ENCODE measurements around the gene RPLP1. TPM values are rescaled to one million over a fixed set of nuclear protein-coding genes. Genes with fewer than 3 reads are reported as not detected.

Gene RPLP1
- total RNA-seq, 1 experiment from 2014 or later = 1,535 TPM

- Mint-ChIP-seq H3K4me3 (ENCODE audit: low read depth, unreplicated experiment) (no peak overlapping the region), H3K27ac (ENCODE audit: unreplicated experiment) (no peak overlapping the region), H3K27me3 (ENCODE audit: unreplicated experiment) (peaks cover 19% of the 10 kb centered on the region), H3K36me3 (ENCODE audit: insufficient read depth, unreplicated experiment) (no peaks in the 10 kb centered on the region), H3K4me1 (ENCODE audit: low read depth, unreplicated experiment) (no peaks in the 10 kb centered on the region), H3K9me3 (ENCODE audit: low read depth, unreplicated experiment) (no peaks in the 10 kb centered on the region)
- no peak for TF ChIP-seq CTCF (IDR thresholded peaks at IDR 0.05; ENCODE audit: unreplicated experiment)
- intact Hi-C loops (cut with micrococcal nuclease; ENCODE audit: unreplicated experiment) = no loop called here
- CTCF ChIA-PET = interaction anchor here (0.5 to 0.8 kb wide), 2 partner anchors 10 to 66 kb away, joined by 4 to 6 read pairs; no protein-coding TSS in a partner anchor
- BruUV-seq (replicated peaks) = no TSS peak
- no peak for DNase-seq
Measured at GRCh38 chr15:69491038-69491505, 38.5 kb downstream of the RPLP1 start.

- no peak for TF ChIP-seq CTCF (IDR thresholded peaks at IDR 0.05; ENCODE audit: unreplicated experiment)
- CTCF ChIA-PET = interaction anchor here (1.6 kb wide), 1 partner anchor 15 kb away, joined by 7 read pairs; no protein-coding TSS in a partner anchor
- no TSS peak for BruUV-seq (replicated peaks)
- Mint-ChIP-seq H3K4me1 (ENCODE audit: low read depth, unreplicated experiment) (no peaks in the 10 kb centered on the region), H3K36me3 (ENCODE audit: insufficient read depth, unreplicated experiment) (no peaks in the 10 kb centered on the region), H3K9me3 (ENCODE audit: low read depth, unreplicated experiment) (no peaks in the 10 kb centered on the region), H3K27ac (ENCODE audit: unreplicated experiment) (no peak overlapping the region), H3K27me3 (ENCODE audit: unreplicated experiment) (peaks cover 19% of the 10 kb centered on the region), H3K4me3 (ENCODE audit: low read depth, unreplicated experiment) (no peak overlapping the region)
- no peak for DNase-seq
- intact Hi-C loops (cut with micrococcal nuclease; ENCODE audit: unreplicated experiment) = no loop called here
Measured at GRCh38 chr15:69493406-69493805, 40.8 kb downstream of the RPLP1 start.

DNA sequence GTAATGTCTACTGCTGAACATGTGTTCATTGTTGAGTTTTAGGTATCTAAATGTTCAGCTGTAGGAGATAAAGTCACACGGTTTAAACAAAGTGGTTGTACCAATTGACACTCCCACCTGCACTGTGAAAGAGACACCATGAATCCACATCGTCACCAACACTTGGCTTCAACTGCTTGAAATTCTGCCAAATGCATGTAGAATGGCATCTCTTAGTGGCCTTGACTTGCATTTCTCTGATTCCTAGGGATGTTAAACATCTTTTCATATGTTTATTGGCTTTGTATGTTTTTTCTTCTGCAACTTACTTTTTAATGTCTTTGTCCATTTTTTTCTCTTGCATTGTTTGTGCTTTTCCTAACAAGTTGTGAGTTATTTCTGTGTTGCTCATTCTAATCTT, 43.4 kb downstream of the RPLP1 start:
- Mint-ChIP-seq H3K4me3 (ENCODE audit: low read depth, unreplicated experiment) (no peak overlapping the region), H3K27me3 (ENCODE audit: unreplicated experiment) (peaks cover 2% of the 10 kb centered on the region), H3K36me3 (ENCODE audit: insufficient read depth, unreplicated experiment) (no peaks in the 10 kb centered on the region), H3K4me1 (ENCODE audit: low read depth, unreplicated experiment) (no peaks in the 10 kb centered on the region), H3K27ac (ENCODE audit: unreplicated experiment) (no peak overlapping the region), H3K9me3 (ENCODE audit: low read depth, unreplicated experiment) (no peaks in the 10 kb centered on the region)
- BruUV-seq (replicated peaks) = no TSS peak
- TF ChIP-seq CTCF (IDR thresholded peaks at IDR 0.05; ENCODE audit: unreplicated experiment) = no peak
- no peak for DNase-seq
- CTCF ChIA-PET = no interaction called here
- intact Hi-C loops (cut with micrococcal nuclease; ENCODE audit: unreplicated experiment) = no loop called here

- CTCF ChIA-PET = no interaction called here
- H3K27me3 Mint-ChIP-seq (ENCODE audit: unreplicated experiment) = no peaks in the 10 kb centered on the region
- no peaks in the 10 kb centered on the region for H3K36me3 Mint-ChIP-seq (ENCODE audit: insufficient read depth, unreplicated experiment)
- no peak overlapping the region for H3K27ac Mint-ChIP-seq (ENCODE audit: unreplicated experiment)
- BruUV-seq (replicated peaks) = no TSS peak
- no peak overlapping the region for H3K4me3 Mint-ChIP-seq (ENCODE audit: low read depth, unreplicated experiment)
- intact Hi-C loops (cut with micrococcal nuclease; ENCODE audit: unreplicated experiment) = no loop called here
- no peak for DNase-seq
- no peak for TF ChIP-seq CTCF (IDR thresholded peaks at IDR 0.05; ENCODE audit: unreplicated experiment)
- no peaks in the 10 kb centered on the region for H3K4me1 Mint-ChIP-seq (ENCODE audit: low read depth, unreplicated experiment)
- H3K9me3 Mint-ChIP-seq (ENCODE audit: low read depth, unreplicated experiment) = no peaks in the 10 kb centered on the region
Measured at GRCh38 chr15:69497076-69497475, 44.5 kb downstream of the RPLP1 start.
